Adrenal gland (tissue), 12 donors: Measurements from ENCODE around the gene EIF3M. TPM values are rescaled to one million over a fixed set of nuclear protein-coding genes. Genes with fewer than 3 reads are reported as not detected.

Experiments
- DNase-seq, 7 donors: peaks; one replicate each; pipeline ENCODE4 v3.0.0-alpha.2; 2019 to 2020
- H3K27ac ChIP-seq, 5 donors: fragments of 200-600 bp; sonication (generic) in 4 of 5; 1 replicate in 3 of 5; 2 replicates in 2 of 5; pipeline versions ENCODE4 v1.5.1 to v1.8.0; 2016 to 2020; ENCODE audit warnings: mild to moderate bottlenecking in 1 of 5
- H3K27me3 ChIP-seq: fragments of 200-600 bp; 2 replicates; pipeline ENCODE4 v1.8.0; 2021
- H3K36me3 ChIP-seq, 2 donors: fragments of 200-600 bp; replicated peaks in 1 of 2; 1 replicate in 1 of 2; 2 replicates in 1 of 2; pipeline versions ENCODE4 v1.5.1 to v1.8.0; 2018 to 2022
- H3K4me1 ChIP-seq, 2 donors: fragments of 200-600 bp; replicated peaks in 1 of 2; 1 replicate in 1 of 2; 2 replicates in 1 of 2; pipeline versions ENCODE4 v1.5.1 to v1.8.0; 2018 to 2021
- H3K4me3 ChIP-seq, 4 donors: fragments of 200-600 bp; sonication (generic) in 3 of 4; one replicate each; pipeline ENCODE4 v1.5.1; 2016 to 2018
- H3K9me3 ChIP-seq, 3 donors: fragments of 200-600 bp; sonication (generic) in 1 of 3; replicated peaks in 1 of 3; 1 replicate in 2 of 3; 2 replicates in 1 of 3; pipeline versions ENCODE4 v1.5.1 to v1.8.0; 2016 to 2021
- POLR2A ChIP-seq, 2 donors: fragments of 450-650 bp; IDR thresholded peaks; one replicate each; pipeline ENCODE4 v1.6.1; 2017; ENCODE audit warnings: antibody characterized with exemption in 2 of 2, mild to moderate bottlenecking in 2 of 2, moderate library complexity in 1 of 2
- WGBS, 4 donors: extraction: QIAGEN DNeasy Blood & Tissue Kit in 2 of 4; methylation state at CpG; one replicate each; pipeline versions ENCODE4 v1.1.5 to v1.1.7; 2013 to 2017; 5-methylcytosine and 5-hydroxymethylcytosine counted together
- intact Hi-C, 2 donors: fragments of 100-400 bp; cut with DNase I; formaldehyde crosslinking; loops; one replicate each; pipeline versions ENCODE4 v1.14.1 to v1.15.0; 2022 to 2023
- polyA plus RNA-seq, 3 donors: library from polyadenylated mRNA; stranded (reverse); fragments of 200-250 nt in 2 of 3; fragments of 350-450 nt in 1 of 3; fragmentation: Illumina TruSeq in 1 of 3; extraction: RNeasy Lipid Tissue Mini Kit (QIAGEN cat#74804) in 1 of 3; gene quantifications; one replicate each; pipeline ENCODE4 v1.2.3, GENCODE V29; 2013 to 2014
- total RNA-seq, 9 donors: library from RNA; depleted of rRNA in 4 of 9; stranded (reverse); fragments of >200 nt in 4 of 9; fragments of 120-200 nt in 1 of 9; fragmentation: NEBNext Ultra II Directional in 1 of 9; extraction: Animal tissue kit (Norgen Biotek cat#: 25700) in 1 of 9; gene quantifications; one replicate each; pipeline versions ENCODE4 v1.1.0 to v1.2.4, GENCODE V29; 2013 to 2023
- TF ChIP-seq, protein P1 (sequence below), 6 experiments: fragments of 450-650 bp in 4 of 6; fragments of 200-600 bp in 2 of 6; sonication (generic) in 1 of 6; IDR thresholded peaks; 1 replicate in 5 of 6; 2 replicates in 1 of 6; pipeline versions ENCODE4 v1.5.1 to v1.8.0; 2016 to 2021; ENCODE audit warnings: antibody characterized with exemption in 6 of 6, mild to moderate bottlenecking in 2 of 6, moderate library complexity in 1 of 6
- donor health status: healthy with polysubstance abuse.
- donor health status: Bipolar disorder and iron deficiency.
- donor health status: DM: yes; HTN: yes; CAD: no.
- donor health status: DM: no; HTN: no; CAD: no.
- donor health status: DM: no; HTN: no; CAD: no.
- donor health status: DM: yes; HTN: yes; CAD: no.

Gene EIF3M
- total and polyA plus RNA-seq, 12 donors = 174 to 761 (median 311) TPM

GRCh38 chr11:32635819-32636218 lies 52.2 kb downstream of the EIF3M start:
- H3K9me3 ChIP-seq = no peaks in the 10 kb centered on the region
- 72 to 78% (median 74%) methylated on average over 2 of the region's 2 CpGs for WGBS, 4 donors
- no peaks in the 10 kb centered on the region for H3K36me3 ChIP-seq
- DNase-seq = no peak
- intact Hi-C loops = no loop called here
- TF ChIP-seq, protein P1, sequence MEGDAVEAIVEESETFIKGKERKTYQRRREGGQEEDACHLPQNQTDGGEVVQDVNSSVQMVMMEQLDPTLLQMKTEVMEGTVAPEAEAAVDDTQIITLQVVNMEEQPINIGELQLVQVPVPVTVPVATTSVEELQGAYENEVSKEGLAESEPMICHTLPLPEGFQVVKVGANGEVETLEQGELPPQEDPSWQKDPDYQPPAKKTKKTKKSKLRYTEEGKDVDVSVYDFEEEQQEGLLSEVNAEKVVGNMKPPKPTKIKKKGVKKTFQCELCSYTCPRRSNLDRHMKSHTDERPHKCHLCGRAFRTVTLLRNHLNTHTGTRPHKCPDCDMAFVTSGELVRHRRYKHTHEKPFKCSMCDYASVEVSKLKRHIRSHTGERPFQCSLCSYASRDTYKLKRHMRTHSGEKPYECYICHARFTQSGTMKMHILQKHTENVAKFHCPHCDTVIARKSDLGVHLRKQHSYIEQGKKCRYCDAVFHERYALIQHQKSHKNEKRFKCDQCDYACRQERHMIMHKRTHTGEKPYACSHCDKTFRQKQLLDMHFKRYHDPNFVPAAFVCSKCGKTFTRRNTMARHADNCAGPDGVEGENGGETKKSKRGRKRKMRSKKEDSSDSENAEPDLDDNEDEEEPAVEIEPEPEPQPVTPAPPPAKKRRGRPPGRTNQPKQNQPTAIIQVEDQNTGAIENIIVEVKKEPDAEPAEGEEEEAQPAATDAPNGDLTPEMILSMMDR (IDR thresholded peaks at IDR 0.05) = no peak
- TF ChIP-seq POLR2A (IDR thresholded peaks at IDR 0.05) = no peak
- no peak overlapping the region for H3K4me3 ChIP-seq
- no peaks in the 10 kb centered on the region for H3K4me1 ChIP-seq
- no peak overlapping the region for H3K27ac ChIP-seq
- no peaks in the 10 kb centered on the region for H3K27me3 ChIP-seq

DNA sequence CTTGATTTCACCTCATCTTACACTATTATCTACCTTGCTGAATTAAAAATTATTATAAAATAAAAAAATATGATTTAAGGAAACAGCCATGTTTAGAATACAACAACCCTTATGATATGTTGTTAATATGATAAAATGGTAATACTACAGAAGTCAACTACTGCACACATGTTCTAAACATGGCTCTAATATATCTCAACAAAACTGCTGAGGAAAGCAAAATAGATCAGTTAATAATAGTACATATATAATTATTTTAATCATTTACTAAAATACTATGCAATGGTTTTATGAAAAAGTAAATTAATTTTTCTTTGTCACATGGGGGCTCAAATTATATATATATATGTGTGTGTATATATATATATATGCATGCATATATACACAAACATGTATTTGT lies 57.7 kb downstream of the EIF3M start:
- Histone ChIP-seq H3K9me3 (no peaks in the 10 kb centered on the region), H3K27me3 (no peaks in the 10 kb centered on the region), H3K27ac (no peak overlapping the region), H3K36me3 (no peaks in the 10 kb centered on the region), H3K4me3 (no peak overlapping the region), H3K4me1 (no peaks in the 10 kb centered on the region)
- intact Hi-C loops = no loop called here
- TF ChIP-seq, protein P1 (IDR thresholded peaks at IDR 0.05) = no peak
- no peak for TF ChIP-seq POLR2A (IDR thresholded peaks at IDR 0.05)
- DNase-seq = no peak

DNA sequence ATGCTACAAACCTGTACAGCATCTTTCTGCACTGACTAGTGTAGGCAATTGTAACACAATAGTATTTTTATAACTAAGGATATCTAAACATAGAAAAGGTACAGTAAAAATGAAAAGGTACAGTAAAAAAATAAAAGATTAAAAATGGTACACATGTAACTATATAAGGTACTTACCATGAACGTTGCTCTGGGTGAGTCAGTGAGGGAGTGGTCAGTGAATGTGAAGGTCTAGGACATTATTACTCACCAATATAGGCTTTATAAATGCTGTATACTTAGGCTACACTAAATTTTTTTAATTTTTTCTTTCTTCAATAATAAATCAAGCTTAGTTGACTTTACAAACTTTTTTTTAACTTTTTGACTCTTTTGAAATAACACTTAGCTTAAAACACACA lies 59.9 kb downstream of the EIF3M start:
- no peaks in the 10 kb centered on the region for H3K27me3 ChIP-seq
- no peak for TF ChIP-seq POLR2A (IDR thresholded peaks at IDR 0.05)
- TF ChIP-seq, protein P1 (IDR thresholded peaks at IDR 0.05) = no peak
- no peaks in the 10 kb centered on the region for H3K9me3 ChIP-seq
- H3K36me3 ChIP-seq = no peaks in the 10 kb centered on the region
- no peak for DNase-seq
- intact Hi-C loops = no loop called here
- H3K4me3 ChIP-seq = no peak overlapping the region
- no peaks in the 10 kb centered on the region for H3K4me1 ChIP-seq
- H3K27ac ChIP-seq = no peak overlapping the region
- 28 to 35% (median 33%) methylated on average over 1 of the region's 1 CpG for WGBS, 4 donors

Other genes with a start within 250 kb of the EIF3M start
- gene WT1, start 148.3 kb upstream of the EIF3M start, total RNA-seq = 1 to 10 TPM in 1 of 9 donors, under 1 TPM in 5, not detected in 3; 0.14 to 2.8 (median 0.40) TPM
- gene WT1, start 148.3 kb upstream of the EIF3M start, polyA plus RNA-seq = under 1 TPM; 0.15 to 0.56 (median 0.34) TPM
- gene CCDC73, start 210.8 kb downstream of the EIF3M start, total RNA-seq = 1 to 10 TPM in 1 of 9 donors, under 1 TPM in 5, not detected in 3; 0.07 to 1.6 (median 0.26) TPM
- under 1 TPM in 2 of 3 donors, not detected in 1; 0.16 to 0.27 TPM for gene CCDC73, start 210.8 kb downstream of the EIF3M start, polyA plus RNA-seq
- 1 to 10 TPM in 7 of 9 donors, under 1 TPM in 2; 0.11 to 3.5 (median 1.6) TPM for gene PRRG4, start 246.1 kb downstream of the EIF3M start, total RNA-seq
- 1 to 10 TPM in 2 of 3 donors, under 1 TPM in 1; 0.97 to 1.3 (median 1.1) TPM for gene PRRG4, start 246.1 kb downstream of the EIF3M start, polyA plus RNA-seq